ENCODE results near the gene FOXA1. TPM values are rescaled to one million over a fixed set of nuclear protein-coding genes. Genes with fewer than 3 reads are reported as not detected.

The FOXA1 gene
- not detected for polyA plus RNA-seq

DNA sequence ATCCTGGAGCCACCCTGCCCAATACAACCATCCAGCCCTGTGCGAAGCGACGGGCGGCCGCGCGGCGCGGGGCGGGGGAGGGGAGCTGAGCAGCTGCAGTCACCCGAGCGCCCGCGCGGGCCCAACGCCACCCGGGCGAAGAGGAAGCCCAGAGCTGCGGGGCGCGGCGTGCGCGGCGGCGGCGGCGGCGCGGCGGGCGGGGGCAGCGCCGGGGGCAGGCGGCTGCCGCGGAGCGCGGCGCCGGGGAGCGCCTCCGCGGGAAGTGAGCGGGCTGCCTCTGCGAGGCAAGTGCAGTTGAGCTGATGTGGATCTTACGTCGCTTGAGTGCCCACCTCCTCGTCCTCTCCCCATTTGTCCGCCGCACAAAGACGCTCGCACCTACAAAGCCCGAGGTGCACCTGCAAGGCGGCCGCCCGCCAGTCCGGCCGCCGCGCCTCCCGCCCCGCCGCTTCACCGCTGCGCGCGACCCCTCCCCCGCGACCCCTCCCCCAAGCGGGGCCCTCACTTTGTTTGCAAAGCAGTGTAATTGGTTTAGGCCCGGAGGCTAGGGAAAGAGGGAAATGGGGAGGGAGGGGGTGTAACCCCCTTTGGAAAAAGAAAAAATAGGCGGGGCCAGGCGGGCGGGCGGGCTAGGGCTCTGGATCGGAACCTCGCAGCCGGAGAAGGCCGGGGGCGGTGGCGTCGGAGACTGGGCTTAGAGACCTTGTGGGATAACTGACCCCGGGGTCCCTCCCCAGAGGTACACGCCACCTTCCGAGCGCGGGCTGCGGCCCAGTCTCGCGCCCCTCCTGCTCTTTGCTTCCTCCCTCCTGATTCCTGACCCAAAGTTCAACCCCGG lies at the start of gene FOXA1, which contains the start of gene TTC6:
FOXA1 (minus strand) TSS at position 279 of the 838 bp plus-strand sequence; CDS start at position 2, 277 bp downstream.
TTC6 (plus strand) TSS at position 659 of the 838 bp plus-strand sequence. CDS start 26,436 bp downstream, outside the sequence.
- Mint-ChIP-seq H3K27me3 (ENCODE audit: low read depth in 3 of 3) (peaks cover 32 to 56% (median 34%) of the 10 kb centered on the region in 3 donors), H3K4me1 (peaks cover 11 to 24% of the 10 kb centered on the region in 2 donors), H3K9me3 (peaks cover 10 to 61% (median 37%) of the 10 kb centered on the region in 6 donors), H3K36me3 (peaks cover 0 to 19% (median 18%) of the 10 kb centered on the region in 3 donors), H3K4me3 (peak within 1 kb of the TSS; percentile 21 to 60 (median 48)), H3K27ac (no peak within 1 kb of the TSS)
- no peak for DNase-seq

DNA sequence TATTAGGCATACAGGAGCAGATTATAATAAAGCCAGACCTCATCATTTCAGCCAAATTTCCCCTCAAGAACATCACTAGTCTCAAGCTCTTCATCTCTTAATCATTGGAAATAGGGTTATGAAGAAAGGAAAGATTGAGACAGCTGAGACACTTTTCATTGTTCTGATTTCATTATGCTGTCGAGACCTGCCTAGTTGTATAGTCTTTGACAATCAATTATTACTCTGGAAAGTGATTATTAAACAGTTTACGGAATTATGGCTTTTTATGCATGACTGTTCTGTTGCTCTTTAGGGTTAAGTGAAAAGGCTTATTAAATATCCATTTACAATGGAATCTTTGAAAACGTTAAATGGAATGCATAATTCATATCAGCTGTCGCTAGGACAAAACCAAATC lies 48.7 kb upstream of the FOXA1 start:
- no peak for DNase-seq
- peaks cover 0 to 17% (median 5%) of the 10 kb centered on the region in 6 donors for H3K9me3 Mint-ChIP-seq
- no peaks in the 10 kb centered on the region for H3K4me1 Mint-ChIP-seq
- no peak overlapping the region for H3K4me3 Mint-ChIP-seq
- H3K27me3 Mint-ChIP-seq (ENCODE audit: low read depth in 3 of 3) = no peaks in the 10 kb centered on the region
- H3K36me3 Mint-ChIP-seq = no peaks in the 10 kb centered on the region
- H3K27ac Mint-ChIP-seq = no peak overlapping the region

DNA sequence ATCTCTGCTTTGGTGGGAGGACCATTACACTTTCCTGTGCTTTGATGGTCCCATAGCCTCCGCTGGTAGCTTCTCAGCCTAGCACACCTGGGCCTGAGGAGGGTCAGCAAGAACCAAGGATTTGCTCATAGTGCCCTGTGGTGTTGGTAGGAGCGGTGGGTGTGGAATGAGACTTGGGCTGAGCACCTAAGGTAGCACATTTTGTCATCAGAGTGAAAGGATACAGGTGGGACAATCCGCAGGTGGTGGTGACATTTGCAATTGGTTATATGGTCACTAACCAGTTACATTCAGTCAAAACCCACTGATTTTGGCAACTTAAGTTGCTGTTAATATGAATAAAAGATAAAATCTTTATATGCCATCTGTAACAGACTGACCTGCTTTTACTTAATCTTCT lies 47.1 kb upstream of the FOXA1 start:
- no peak overlapping the region for H3K4me3 Mint-ChIP-seq
- DNase-seq = no peak
- peaks cover 0 to 2% (median 0%) of the 10 kb centered on the region in 3 donors for H3K27me3 Mint-ChIP-seq (ENCODE audit: low read depth in 3 of 3)
- peaks cover 0 to 17% (median 7%) of the 10 kb centered on the region in 6 donors for H3K9me3 Mint-ChIP-seq
- H3K36me3 Mint-ChIP-seq = no peaks in the 10 kb centered on the region
- no peaks in the 10 kb centered on the region for H3K4me1 Mint-ChIP-seq
- H3K27ac Mint-ChIP-seq = no peak overlapping the region

DNA sequence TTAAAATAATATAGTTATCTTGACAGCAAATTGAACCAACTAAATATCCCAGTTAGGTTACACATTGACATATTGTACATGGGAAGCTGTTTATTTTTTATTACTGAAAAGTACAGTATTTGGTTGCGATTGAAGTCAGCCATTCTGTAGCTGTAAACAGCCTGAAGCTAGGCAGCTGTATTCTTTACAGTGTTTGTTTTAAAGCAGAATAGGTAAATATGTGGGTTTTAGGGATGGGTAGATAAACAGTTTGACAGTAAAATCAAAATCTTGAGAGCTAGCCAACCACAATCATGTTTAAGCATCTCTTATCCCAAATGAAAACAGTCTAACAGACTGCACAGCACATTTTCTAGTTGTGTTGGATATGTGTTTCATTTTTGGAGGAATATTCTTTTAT lies 46.1 kb upstream of the FOXA1 start:
- H3K4me1 Mint-ChIP-seq = no peaks in the 10 kb centered on the region
- DNase-seq = no peak
- H3K4me3 Mint-ChIP-seq = no peak overlapping the region
- H3K9me3 Mint-ChIP-seq = peaks cover 4 to 17% (median 10%) of the 10 kb centered on the region in 6 donors
- peaks cover 0 to 2% (median 0%) of the 10 kb centered on the region in 3 donors for H3K27me3 Mint-ChIP-seq (ENCODE audit: low read depth in 3 of 3)
- H3K36me3 Mint-ChIP-seq = no peaks in the 10 kb centered on the region
- H3K27ac Mint-ChIP-seq = no peak overlapping the region

DNA sequence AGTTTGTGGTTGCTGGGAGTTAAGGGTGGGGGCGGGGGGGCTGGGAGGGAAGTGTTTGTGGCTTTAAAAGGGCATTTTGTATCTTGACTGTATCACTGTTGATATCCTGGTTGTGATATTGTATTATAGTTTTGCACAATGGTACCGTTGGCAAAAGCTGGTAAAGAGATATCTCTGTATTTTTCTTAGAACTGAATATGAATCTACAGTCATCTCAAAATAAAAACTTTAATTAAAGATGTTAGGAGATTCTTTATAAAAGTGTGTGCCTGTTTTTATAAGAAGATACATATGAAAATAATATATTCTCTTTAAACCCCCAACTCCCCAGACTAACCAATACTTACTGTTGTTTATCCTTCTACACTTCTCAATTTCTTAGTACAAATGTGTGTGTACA lies 43.5 kb upstream of the FOXA1 start:
- no peaks in the 10 kb centered on the region for H3K36me3 Mint-ChIP-seq
- DNase-seq = no peak
- H3K27me3 Mint-ChIP-seq (ENCODE audit: low read depth in 3 of 3) = peaks cover 0 to 5% (median 0%) of the 10 kb centered on the region in 3 donors
- H3K4me3 Mint-ChIP-seq = no peak overlapping the region
- H3K27ac Mint-ChIP-seq = no peak overlapping the region
- peaks cover 13 to 32% (median 21%) of the 10 kb centered on the region in 6 donors for H3K9me3 Mint-ChIP-seq
- no peaks in the 10 kb centered on the region for H3K4me1 Mint-ChIP-seq

DNA sequence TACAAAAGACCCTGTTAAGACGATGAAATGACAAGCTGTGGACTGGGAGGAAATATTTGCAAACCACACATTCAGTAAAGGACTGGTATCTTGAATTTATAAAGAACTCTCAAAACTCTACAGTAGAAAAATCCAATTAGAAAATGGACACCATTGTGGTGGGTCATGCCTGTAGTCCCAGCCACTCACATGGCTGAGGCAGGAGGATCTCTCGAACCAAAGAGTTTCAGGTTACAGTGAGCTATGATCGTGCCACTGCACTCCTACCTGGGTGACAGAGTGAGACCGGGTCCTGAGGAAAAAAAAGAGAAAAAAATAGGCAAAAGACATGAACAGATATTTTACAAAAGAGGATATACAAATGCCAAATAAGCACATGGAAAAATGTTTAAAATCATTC lies 42.3 kb upstream of the FOXA1 start:
- Mint-ChIP-seq H3K27me3 (ENCODE audit: low read depth in 3 of 3) (peaks cover 0 to 5% (median 0%) of the 10 kb centered on the region in 3 donors), H3K9me3 (peaks cover 13 to 32% (median 21%) of the 10 kb centered on the region in 6 donors), H3K4me1 (no peaks in the 10 kb centered on the region), H3K4me3 (no peak overlapping the region), H3K36me3 (no peaks in the 10 kb centered on the region), H3K27ac (no peak overlapping the region)
- DNase-seq = no peak

DNA sequence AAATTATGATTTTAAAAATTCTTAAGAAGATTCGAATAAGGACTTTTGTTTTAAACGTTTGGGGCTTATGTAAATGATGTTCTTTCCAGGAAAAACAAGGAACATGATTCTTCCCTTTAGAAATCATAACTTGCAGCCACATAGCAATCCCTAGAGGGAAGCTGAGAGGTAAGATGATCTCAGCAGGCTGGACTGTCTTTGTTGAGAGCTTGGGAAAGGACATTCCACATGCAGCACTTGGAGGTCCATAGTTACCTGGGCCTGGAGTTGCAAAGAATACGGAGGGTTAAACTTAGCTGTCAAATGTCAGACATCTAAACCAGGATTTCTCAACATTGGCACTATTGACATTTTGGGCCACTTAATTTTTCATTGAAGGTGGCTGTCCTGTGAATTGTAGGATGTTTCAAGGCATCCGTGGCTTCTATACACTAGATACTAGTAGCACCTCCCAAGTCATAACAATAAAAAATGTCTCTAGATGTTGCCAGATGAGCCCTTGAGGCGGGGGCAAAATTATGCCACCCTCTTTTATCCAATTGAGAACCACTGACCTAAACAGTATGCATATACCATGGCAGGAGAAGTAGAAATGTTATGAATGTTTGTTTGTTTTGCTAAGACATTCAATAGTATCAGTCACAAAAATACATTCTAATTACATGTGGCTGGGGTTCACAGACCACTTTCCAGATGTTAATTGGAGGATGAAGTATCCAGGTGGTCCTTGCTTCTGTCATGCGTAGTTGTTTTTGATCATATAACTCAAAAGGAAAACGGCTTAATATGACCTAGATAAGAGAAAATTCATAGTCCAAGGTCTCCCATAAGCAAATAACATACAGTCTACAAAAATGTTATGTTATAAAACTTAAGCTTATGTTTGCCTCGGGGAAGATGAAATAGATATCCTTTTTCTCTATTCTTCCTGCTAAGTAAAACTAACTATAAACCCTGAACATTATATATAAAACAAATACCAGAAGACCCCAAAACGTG lies 30.8 kb upstream of the FOXA1 start:
- H3K27me3 Mint-ChIP-seq (ENCODE audit: low read depth in 3 of 3) = peaks cover under 1 to 2% (median 1%) of the 10 kb centered on the region in 3 donors
- no peak for DNase-seq
- no peak overlapping the region for H3K4me3 Mint-ChIP-seq
- no peaks in the 10 kb centered on the region for H3K36me3 Mint-ChIP-seq
- H3K9me3 Mint-ChIP-seq = peaks cover 8 to 39% (median 21%) of the 10 kb centered on the region in 6 donors
- no peaks in the 10 kb centered on the region for H3K4me1 Mint-ChIP-seq
- H3K27ac Mint-ChIP-seq = no peak overlapping the region

DNA sequence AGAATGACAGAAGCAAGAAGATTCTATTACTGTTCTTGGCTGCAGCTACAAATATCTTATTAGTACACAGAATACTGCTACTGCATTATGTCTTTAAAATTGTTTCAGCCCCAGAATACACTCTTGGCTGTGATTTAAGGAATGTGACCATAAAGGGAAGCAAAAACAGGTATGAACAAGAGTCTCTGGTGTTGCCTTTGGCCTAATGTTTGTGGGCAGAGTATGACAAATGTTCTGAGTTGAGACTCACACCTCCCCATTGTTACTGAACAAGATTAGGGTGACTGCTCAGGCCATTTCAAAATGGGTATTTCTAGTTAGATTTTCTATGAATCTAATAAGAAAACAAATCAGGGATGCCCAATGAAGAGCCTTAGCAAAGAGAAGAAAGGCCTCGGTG lies 28.9 kb upstream of the FOXA1 start:
- Mint-ChIP-seq H3K4me1 (no peaks in the 10 kb centered on the region), H3K27me3 (ENCODE audit: low read depth in 3 of 3) (peaks cover 1 to 4% (median 2%) of the 10 kb centered on the region in 3 donors), H3K9me3 (peaks cover 6 to 37% (median 20%) of the 10 kb centered on the region in 6 donors), H3K27ac (no peak overlapping the region), H3K36me3 (peaks cover 0 to 4% (median 0%) of the 10 kb centered on the region in 3 donors), H3K4me3 (no peak overlapping the region)
- DNase-seq = no peak

DNA sequence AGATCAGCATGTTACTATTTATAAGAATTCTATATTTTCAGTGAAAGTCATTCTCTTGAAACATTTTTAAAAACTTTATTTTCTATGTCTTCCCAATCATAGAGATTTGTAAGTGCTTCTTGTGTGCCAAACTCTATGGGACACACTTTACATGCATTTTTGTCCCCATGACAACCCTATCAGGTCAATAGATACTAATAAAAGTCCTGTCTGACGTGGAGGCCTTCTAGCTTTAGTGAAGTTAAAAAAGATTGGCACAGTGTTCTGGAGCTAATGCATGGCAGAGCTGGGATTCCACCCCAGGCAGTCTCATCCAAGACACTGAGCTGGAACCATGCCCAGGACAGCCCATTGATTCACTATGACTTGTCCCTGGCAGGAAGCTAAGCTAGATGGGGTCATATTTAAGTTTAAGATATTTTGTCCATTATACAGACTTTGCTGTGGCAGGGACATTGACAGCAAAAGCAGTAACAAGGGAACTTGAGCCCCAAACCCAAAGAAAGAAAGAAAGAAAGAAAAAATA lies 28.4 kb upstream of the FOXA1 start:
- Mint-ChIP-seq H3K9me3 (peaks cover 6 to 34% (median 21%) of the 10 kb centered on the region in 6 donors), H3K27ac (no peak overlapping the region), H3K36me3 (peaks cover 0 to 4% (median 0%) of the 10 kb centered on the region in 3 donors), H3K27me3 (ENCODE audit: low read depth in 3 of 3) (peaks cover 1 to 4% (median 2%) of the 10 kb centered on the region in 3 donors), H3K4me3 (no peak overlapping the region), H3K4me1 (no peaks in the 10 kb centered on the region)
- DNase-seq = no peak

DNA sequence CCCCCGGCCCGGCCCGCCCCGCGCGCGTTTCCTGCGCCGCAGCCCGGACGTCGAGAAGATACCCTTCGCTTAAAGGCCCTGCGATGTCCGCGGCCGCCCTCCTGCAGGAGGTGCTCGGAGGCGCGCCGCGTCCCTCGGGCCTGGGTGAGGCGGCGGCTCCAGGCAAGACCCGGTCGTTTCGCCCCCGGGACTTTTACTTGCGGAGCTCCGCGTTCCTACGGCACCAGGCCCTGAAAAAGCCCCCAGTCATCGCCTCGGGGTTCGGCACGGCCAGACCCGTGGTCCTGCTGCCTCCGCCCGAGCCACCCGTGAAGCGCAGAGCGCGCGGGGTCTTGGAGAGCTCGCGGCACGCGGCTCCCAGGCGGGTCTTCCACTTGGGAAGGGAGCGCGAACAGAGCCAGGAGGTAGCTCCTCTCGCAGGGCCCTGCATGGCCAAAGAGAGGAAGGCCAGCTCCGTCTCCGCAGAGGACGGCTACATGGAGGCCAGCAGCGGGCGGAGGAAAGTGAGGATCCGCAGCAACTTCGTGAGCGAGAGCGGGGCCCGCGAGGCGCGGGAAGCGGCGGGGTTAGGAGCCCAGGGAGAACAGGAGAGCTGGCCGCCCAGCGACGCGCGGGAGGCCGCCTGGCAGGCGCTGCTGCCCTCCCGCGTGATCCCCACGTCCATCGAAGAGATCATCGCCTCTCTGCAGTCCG lies 27.3 kb upstream of the FOXA1 start:
- H3K27ac Mint-ChIP-seq = no peak overlapping the region
- peaks cover 4 to 42% (median 16%) of the 10 kb centered on the region in 6 donors for H3K9me3 Mint-ChIP-seq
- H3K4me1 Mint-ChIP-seq = no peaks in the 10 kb centered on the region
- H3K36me3 Mint-ChIP-seq = peaks cover 0 to 4% (median 0%) of the 10 kb centered on the region in 3 donors
- peaks cover 1 to 4% (median 2%) of the 10 kb centered on the region in 3 donors for H3K27me3 Mint-ChIP-seq (ENCODE audit: low read depth in 3 of 3)
- no peak for DNase-seq
- H3K4me3 Mint-ChIP-seq = no peak overlapping the region

DNA sequence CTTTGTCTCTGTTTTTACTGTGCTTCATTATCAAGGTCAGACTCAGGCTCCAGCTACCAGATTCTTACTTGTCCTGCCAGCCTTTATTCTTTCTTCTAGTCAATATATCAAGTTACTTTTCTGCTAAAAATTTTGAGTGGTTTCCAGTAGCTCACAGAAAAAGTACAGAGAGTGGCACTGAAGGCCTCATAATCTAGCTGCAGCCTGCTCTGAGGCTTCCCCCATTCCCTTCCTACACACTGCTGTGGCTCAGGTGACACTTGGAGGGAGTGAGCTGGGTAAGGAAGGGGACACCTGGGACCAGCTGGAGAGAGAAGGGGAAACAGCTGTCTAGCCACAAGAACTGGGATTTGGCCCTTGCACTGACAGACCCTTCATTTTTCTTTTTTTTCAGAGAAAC lies 25.8 kb upstream of the FOXA1 start:
- peaks cover 0 to 4% (median 0%) of the 10 kb centered on the region in 3 donors for H3K36me3 Mint-ChIP-seq
- no peak overlapping the region for H3K4me3 Mint-ChIP-seq
- no peak for DNase-seq
- no peaks in the 10 kb centered on the region for H3K4me1 Mint-ChIP-seq
- H3K27me3 Mint-ChIP-seq (ENCODE audit: low read depth in 3 of 3) = peaks cover 2 to 4% (median 4%) of the 10 kb centered on the region in 3 donors
- H3K27ac Mint-ChIP-seq = no peak overlapping the region
- peaks cover 13 to 43% (median 23%) of the 10 kb centered on the region in 6 donors for H3K9me3 Mint-ChIP-seq

DNA sequence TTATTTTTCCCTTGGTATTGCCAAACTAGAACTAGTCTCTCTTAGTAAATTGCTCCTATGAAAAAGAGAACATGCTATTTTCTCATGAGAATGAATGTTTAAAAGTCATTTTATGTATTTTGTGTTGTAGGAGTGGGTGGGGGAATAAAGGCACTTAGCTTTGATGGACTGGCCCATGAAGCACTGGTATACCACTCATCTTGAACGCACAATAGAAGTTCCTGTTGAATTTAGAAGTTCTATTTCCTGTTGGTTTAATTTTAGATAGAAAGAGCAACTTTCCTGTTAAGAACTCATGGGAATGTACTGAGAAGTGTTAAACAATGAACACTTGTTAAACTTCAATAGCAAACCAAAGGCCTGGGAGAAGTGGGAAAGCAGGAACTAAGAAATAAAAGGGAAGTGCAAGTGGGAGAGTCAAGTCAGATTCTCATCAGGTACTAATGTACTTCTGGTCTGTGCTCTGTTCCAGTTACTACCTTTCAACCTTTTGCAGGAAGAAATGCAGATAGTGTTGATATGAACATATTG lies 23.5 kb upstream of the FOXA1 start:
- Mint-ChIP-seq H3K36me3 (peaks cover 0 to 4% (median 0%) of the 10 kb centered on the region in 3 donors), H3K27me3 (ENCODE audit: low read depth in 3 of 3) (peaks cover 2 to 4% (median 4%) of the 10 kb centered on the region in 3 donors), H3K9me3 (peaks cover 14 to 51% (median 37%) of the 10 kb centered on the region in 6 donors), H3K4me3 (no peak overlapping the region), H3K4me1 (no peaks in the 10 kb centered on the region), H3K27ac (no peak overlapping the region)
- DNase-seq = no peak

Data from immature natural killer cell (primary cell).